ENCODE results near the gene LAMP5.

Gene LAMP5

GRCh38 chr20:9488063-9488462 lies 26.3 kb upstream of the LAMP5 start:
- no peak overlapping the region for H3K23ac ChIP-seq (ENCODE audit: low read length)

DNA sequence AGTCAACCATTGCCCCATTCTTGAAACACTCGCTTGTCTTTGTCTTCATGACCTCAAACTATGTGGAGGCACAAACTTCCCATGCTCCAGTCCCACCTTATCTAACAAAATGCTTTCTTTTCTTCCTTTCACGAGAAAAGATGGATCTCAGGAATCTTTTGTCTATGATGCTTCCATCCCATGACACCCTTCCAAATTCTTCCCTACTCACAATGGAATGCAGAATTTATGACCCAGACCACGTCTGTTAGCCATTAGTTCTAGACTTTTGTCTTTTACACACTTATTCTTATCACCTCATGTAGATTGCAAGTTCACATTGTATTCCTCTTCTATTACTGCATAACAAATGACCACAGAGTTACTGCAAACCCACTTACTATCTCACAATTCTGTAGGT lies 24.2 kb upstream of the LAMP5 start:
- H3K14ac ChIP-seq (ENCODE audit: low read length), result no peak overlapping the region
- H3K36me3 ChIP-seq (ENCODE audit: control insufficient read depth in 1 of 2, insufficient read depth in 2 of 2, low read length in 2 of 2), result no peaks in the 10 kb centered on the region
- no peak overlapping the region for H3K4ac ChIP-seq (ENCODE audit: low read depth, low read length)
- no peaks in the 10 kb centered on the region for H3K27me3 ChIP-seq (ENCODE audit: insufficient read depth, low read length)
- no peaks in the 10 kb centered on the region for H3K79me1 ChIP-seq (ENCODE audit: low read length)
- no peak overlapping the region for H3K4me2 ChIP-seq (ENCODE audit: low read length)
- no peak overlapping the region for H2BK12ac ChIP-seq (ENCODE audit: low read length)
- no peak overlapping the region for H3K27ac ChIP-seq (ENCODE audit: low read depth, low read length)
- H4K12ac ChIP-seq (ENCODE audit: low read depth, low read length), result no peak overlapping the region
- WGBS (ENCODE audit: extremely low coverage, insufficient coverage, insufficient read length), result no CpG with 5 or more reads among the region's 3 CpGs
- H3K23ac ChIP-seq (ENCODE audit: low read length), result no peak overlapping the region
- H3K18ac ChIP-seq (ENCODE audit: low read length), result no peak overlapping the region
- H2BK120ac ChIP-seq (ENCODE audit: insufficient read depth, low read length, poor library complexity), result no peak overlapping the region
- no peak overlapping the region for H3K9ac ChIP-seq (ENCODE audit: low read length)
- H3K4me3 ChIP-seq (ENCODE audit: low read depth, low read length), result no peak overlapping the region
- H2BK5ac ChIP-seq (ENCODE audit: low read depth, low read length, poor library complexity), result no peak overlapping the region
- H3K79me2 ChIP-seq (ENCODE audit: control insufficient read depth, insufficient read depth, low read length, poor library complexity), result no peaks in the 10 kb centered on the region
- no peak overlapping the region for H2AK5ac ChIP-seq (ENCODE audit: low read length)
- H3K4me1 ChIP-seq (ENCODE audit: control insufficient read depth in 1 of 2, insufficient read depth in 2 of 2, low read length in 2 of 2), result no peaks in the 10 kb centered on the region
- H4K8ac ChIP-seq (ENCODE audit: low read depth, low read length), result no peak overlapping the region
- no peak overlapping the region for H4K91ac ChIP-seq (ENCODE audit: low read depth, low read length)
- no peaks in the 10 kb centered on the region for H3K9me3 ChIP-seq (ENCODE audit: insufficient read depth, low read depth, low read length)
- DNase-seq, result no peak
- H2AFZ ChIP-seq (ENCODE audit: insufficient read depth, low read length, poor library complexity), result no peak overlapping the region

More at GRCh38 chr20:9488063-9488462, 26.3 kb upstream of the LAMP5 start:
- Histone ChIP-seq H4K91ac (ENCODE audit: low read depth, low read length) (no peak overlapping the region), H2BK5ac (ENCODE audit: low read depth, low read length, poor library complexity) (no peak overlapping the region), H3K79me2 (ENCODE audit: control insufficient read depth, insufficient read depth, low read length, poor library complexity) (no peaks in the 10 kb centered on the region), H3K9me3 (ENCODE audit: insufficient read depth, low read depth, low read length) (no peaks in the 10 kb centered on the region), H2BK12ac (ENCODE audit: low read length) (no peak overlapping the region), H3K4me3 (ENCODE audit: low read depth, low read length) (no peak overlapping the region), H2BK120ac (ENCODE audit: insufficient read depth, low read length, poor library complexity) (no peak overlapping the region), H4K12ac (ENCODE audit: low read depth, low read length) (no peak overlapping the region), H3K4ac (ENCODE audit: low read depth, low read length) (no peak overlapping the region), H4K8ac (ENCODE audit: low read depth, low read length) (no peak overlapping the region), H3K4me2 (ENCODE audit: low read length) (no peak overlapping the region), H3K36me3 (ENCODE audit: control insufficient read depth in 1 of 2, insufficient read depth in 2 of 2, low read length in 2 of 2) (no peaks in the 10 kb centered on the region), H3K27me3 (ENCODE audit: insufficient read depth, low read length) (no peaks in the 10 kb centered on the region), H3K14ac (ENCODE audit: low read length) (no peak overlapping the region), H3K9ac (ENCODE audit: low read length) (no peak overlapping the region), H3K18ac (ENCODE audit: low read length) (no peak overlapping the region), H3K79me1 (ENCODE audit: low read length) (no peaks in the 10 kb centered on the region), H3K27ac (ENCODE audit: low read depth, low read length) (no peak overlapping the region), H2AK5ac (ENCODE audit: low read length) (no peak overlapping the region), H2AFZ (ENCODE audit: insufficient read depth, low read length, poor library complexity) (no peak overlapping the region), H3K4me1 (ENCODE audit: control insufficient read depth in 1 of 2, insufficient read depth in 2 of 2, low read length in 2 of 2) (no peaks in the 10 kb centered on the region)
- no CpG with 5 or more reads among the region's 2 CpGs for WGBS (ENCODE audit: extremely low coverage, insufficient coverage, insufficient read length)
- DNase-seq, result no peak

- H4K12ac ChIP-seq (ENCODE audit: low read depth, low read length), result no peak overlapping the region
- no peaks in the 10 kb centered on the region for H3K27me3 ChIP-seq (ENCODE audit: insufficient read depth, low read length)
- no peaks in the 10 kb centered on the region for H3K36me3 ChIP-seq (ENCODE audit: control insufficient read depth in 1 of 2, insufficient read depth in 2 of 2, low read length in 2 of 2)
- no peak overlapping the region for H3K4me2 ChIP-seq (ENCODE audit: low read length)
- H4K8ac ChIP-seq (ENCODE audit: low read depth, low read length), result no peak overlapping the region
- no peak overlapping the region for H2BK120ac ChIP-seq (ENCODE audit: insufficient read depth, low read length, poor library complexity)
- H3K4ac ChIP-seq (ENCODE audit: low read depth, low read length), result no peak overlapping the region
- no peak for DNase-seq
- H3K14ac ChIP-seq (ENCODE audit: low read length), result no peak overlapping the region
- H3K23ac ChIP-seq (ENCODE audit: low read length), result no peak overlapping the region
- no peak overlapping the region for H3K4me3 ChIP-seq (ENCODE audit: low read depth, low read length)
- WGBS (ENCODE audit: extremely low coverage, insufficient coverage, insufficient read length), result no CpG with 5 or more reads among the region's 3 CpGs
- no peaks in the 10 kb centered on the region for H3K79me2 ChIP-seq (ENCODE audit: control insufficient read depth, insufficient read depth, low read length, poor library complexity)
- no peak overlapping the region for H3K27ac ChIP-seq (ENCODE audit: low read depth, low read length)
- no peaks in the 10 kb centered on the region for H3K9me3 ChIP-seq (ENCODE audit: insufficient read depth, low read depth, low read length)
- no peaks in the 10 kb centered on the region for H3K4me1 ChIP-seq (ENCODE audit: control insufficient read depth in 1 of 2, insufficient read depth in 2 of 2, low read length in 2 of 2)
- H2AFZ ChIP-seq (ENCODE audit: insufficient read depth, low read length, poor library complexity), result no peak overlapping the region
- H4K91ac ChIP-seq (ENCODE audit: low read depth, low read length), result no peak overlapping the region
- H3K79me1 ChIP-seq (ENCODE audit: low read length), result no peaks in the 10 kb centered on the region
- no peak overlapping the region for H2BK12ac ChIP-seq (ENCODE audit: low read length)
- H2BK5ac ChIP-seq (ENCODE audit: low read depth, low read length, poor library complexity), result no peak overlapping the region
- H2AK5ac ChIP-seq (ENCODE audit: low read length), result no peak overlapping the region
- no peak overlapping the region for H3K9ac ChIP-seq (ENCODE audit: low read length)
- H3K18ac ChIP-seq (ENCODE audit: low read length), result no peak overlapping the region
These were observed 23.8 kb upstream of the LAMP5 start for GRCh38 chr20:9490631-9491030.

- H3K36me3 ChIP-seq (ENCODE audit: control insufficient read depth in 1 of 2, insufficient read depth in 2 of 2, low read length in 2 of 2), result no peaks in the 10 kb centered on the region
- H2BK120ac ChIP-seq (ENCODE audit: insufficient read depth, low read length, poor library complexity), result no peak overlapping the region
- H3K9ac ChIP-seq (ENCODE audit: low read length), result no peak overlapping the region
- no peak overlapping the region for H4K8ac ChIP-seq (ENCODE audit: low read depth, low read length)
- H2AK5ac ChIP-seq (ENCODE audit: low read length), result no peak overlapping the region
- H2BK5ac ChIP-seq (ENCODE audit: low read depth, low read length, poor library complexity), result no peak overlapping the region
- no peak for DNase-seq
- no peak overlapping the region for H3K23ac ChIP-seq (ENCODE audit: low read length)
- H2BK12ac ChIP-seq (ENCODE audit: low read length), result no peak overlapping the region
- H3K27ac ChIP-seq (ENCODE audit: low read depth, low read length), result no peak overlapping the region
- H4K12ac ChIP-seq (ENCODE audit: low read depth, low read length), result no peak overlapping the region
- no peaks in the 10 kb centered on the region for H3K4me1 ChIP-seq (ENCODE audit: control insufficient read depth in 1 of 2, insufficient read depth in 2 of 2, low read length in 2 of 2)
- no peak overlapping the region for H3K4me3 ChIP-seq (ENCODE audit: low read depth, low read length)
- no peaks in the 10 kb centered on the region for H3K79me1 ChIP-seq (ENCODE audit: low read length)
- H3K27me3 ChIP-seq (ENCODE audit: insufficient read depth, low read length), result no peaks in the 10 kb centered on the region
- no peaks in the 10 kb centered on the region for H3K9me3 ChIP-seq (ENCODE audit: insufficient read depth, low read depth, low read length)
- no peak overlapping the region for H3K4ac ChIP-seq (ENCODE audit: low read depth, low read length)
- H3K14ac ChIP-seq (ENCODE audit: low read length), result no peak overlapping the region
- H3K79me2 ChIP-seq (ENCODE audit: control insufficient read depth, insufficient read depth, low read length, poor library complexity), result no peaks in the 10 kb centered on the region
- WGBS (ENCODE audit: extremely low coverage, insufficient coverage, insufficient read length), result no CpG with 5 or more reads among the region's 1 CpG
- no peak overlapping the region for H3K4me2 ChIP-seq (ENCODE audit: low read length)
- H4K91ac ChIP-seq (ENCODE audit: low read depth, low read length), result no peak overlapping the region
- no peak overlapping the region for H2AFZ ChIP-seq (ENCODE audit: insufficient read depth, low read length, poor library complexity)
- no peak overlapping the region for H3K18ac ChIP-seq (ENCODE audit: low read length)
These were observed 23.1 kb upstream of the LAMP5 start for GRCh38 chr20:9491324-9491723.

All from trophoblast cell (in vitro differentiated cells and primary cell).